PC-3 (cell line): ENCODE data around the gene FGR. TPM values are rescaled to one million over a fixed set of nuclear protein-coding genes. Genes with fewer than 3 reads are reported as not detected.

Experiments used
- ATAC-seq: fragments of 200-7000 bp; cut with Tn5 transposase; 2 replicates; pipeline ENCODE4 v1.9.1; 2020; ENCODE audit warnings: mild to moderate bottlenecking, moderate library complexity
- BruUV-seq: library from RNA; stranded (reverse); fragments of 400-500 nt; replicated peaks from 2 replicates; lab custom pipeline; 2021; lab: Mats Ljungman, UMichigan
- CTCF ChIA-PET: fragments of 300-600 bp; sonication (Branson Sonifier 250); formaldehyde crosslinking; loops from one replicate; lab custom pipeline; 2022; ENCODE audit warnings: antibody characterized with exemption; lab: Charles Lee
- POLR2A ChIA-PET: fragments of 300-600 bp; sonication (Branson Sonifier 250); formaldehyde crosslinking; loops from one replicate; lab custom pipeline; 2022; ENCODE audit warnings: antibody characterized with exemption; ENCODE audit not compliant: unreplicated experiment; lab: Charles Lee
- DNase-seq: peaks from one replicate; pipeline ENCODE4 v3.0.0-alpha.2; 2015
- H2AFZ ChIP-seq: fragments of 300-600 bp; sonication (generic); 2 replicates; pipeline ENCODE4 v1.6.0; 2016; ENCODE audit warnings: antibody characterized with exemption, low read length
- H3F3A ChIP-seq: fragments of 300-600 bp; sonication (generic); one replicate; pipeline ENCODE4 v1.6.0; 2017; ENCODE audit warnings: antibody characterized with exemption, low read length, control low read depth, mild to moderate bottlenecking; ENCODE audit not compliant: unreplicated experiment
- H3K27ac ChIP-seq: fragments of 300-600 bp; sonication (generic); 2 replicates; pipeline ENCODE4 v1.5.1; 2016; ENCODE audit warnings: mild to moderate bottlenecking, low read length
- H3K27me3 ChIP-seq: fragments of 300-600 bp; sonication (generic); 2 replicates; pipeline ENCODE4 v1.6.1; 2016; ENCODE audit warnings: low read length, mixed read lengths
- H3K36me3 ChIP-seq: fragments of 300-600 bp; sonication (generic); 2 replicates; pipeline ENCODE4 v1.6.1; 2016; ENCODE audit warnings: low read depth, mixed run types, low read length, mixed read lengths
- H3K4me1 ChIP-seq: fragments of 300-600 bp; sonication (generic); 2 replicates; pipeline ENCODE4 v1.5.1; 2016; ENCODE audit warnings: low read length; ENCODE audit not compliant: insufficient read depth
- H3K4me2 ChIP-seq: fragments of 300-600 bp; sonication (generic); 2 replicates; pipeline ENCODE4 v1.6.0; 2016; ENCODE audit warnings: low read length
- H3K4me3 ChIP-seq: fragments of 300-600 bp; sonication (generic); 2 replicates; pipeline ENCODE4 v1.5.1; 2016; ENCODE audit warnings: mild to moderate bottlenecking, low read length, mixed read lengths
- H3K79me2 ChIP-seq: fragments of 300-600 bp; sonication (generic); 2 replicates; pipeline ENCODE4 v1.6.1; 2017; ENCODE audit warnings: low read length, mixed read lengths
- H3K9ac ChIP-seq: fragments of 300-600 bp; sonication (generic); 2 replicates; pipeline ENCODE4 v1.6.0; 2016; ENCODE audit warnings: mild to moderate bottlenecking, low read length
- H3K9me2 ChIP-seq: fragments of 300-600 bp; sonication (generic); replicated peaks from 2 replicates; pipeline ENCODE4 v1.6.1; 2016; ENCODE audit warnings: mixed run types, low read length, mixed read lengths
- H3K9me3 ChIP-seq: fragments of 300-600 bp; sonication (generic); 2 replicates; pipeline ENCODE4 v1.6.1; 2016; ENCODE audit warnings: low read length, mixed read lengths
- H4K20me1 ChIP-seq: fragments of 300-600 bp; sonication (generic); 2 replicates; pipeline ENCODE4 v1.6.1; 2016; ENCODE audit warnings: low read length, mixed read lengths
- EZH2 ChIP-seq: fragments of 300-600 bp; sonication (generic); IDR thresholded peaks from one replicate; pipeline ENCODE4 v1.6.1; 2017; ENCODE audit warnings: antibody characterized with exemption, mild to moderate bottlenecking, low read length; ENCODE audit not compliant: unreplicated experiment
- EZH2phosphoT487 ChIP-seq: fragments of 300-600 bp; sonication (generic); IDR thresholded peaks from 2 replicates; pipeline ENCODE4 v1.6.1; 2018; ENCODE audit warnings: mild to moderate bottlenecking, antibody characterized with exemption, low read length, borderline replicate concordance
- intact Hi-C: fragments of 100-400 bp; cut with micrococcal nuclease; formaldehyde crosslinking; loops from 2 replicates; pipeline ENCODE4 v1.9.0; 2023
- total RNA-seq: library from RNA; depleted of rRNA; stranded (reverse); fragments of >200 nt; gene quantifications from 2 replicates; pipeline ENCODE4 v1.2.3, GENCODE V29; 2014
- TF ChIP-seq, protein P1 (sequence below): fragments of 300-600 bp; sonication (generic); conservative IDR thresholded peaks from 2 replicates; pipeline ENCODE4 v1.5.1; 2017; ENCODE audit warnings: antibody characterized with exemption, low read depth, mild to moderate bottlenecking, low read length

Gene FGR
- total RNA-seq, 1 experiment from 2014 or later, result not detected

DNA sequence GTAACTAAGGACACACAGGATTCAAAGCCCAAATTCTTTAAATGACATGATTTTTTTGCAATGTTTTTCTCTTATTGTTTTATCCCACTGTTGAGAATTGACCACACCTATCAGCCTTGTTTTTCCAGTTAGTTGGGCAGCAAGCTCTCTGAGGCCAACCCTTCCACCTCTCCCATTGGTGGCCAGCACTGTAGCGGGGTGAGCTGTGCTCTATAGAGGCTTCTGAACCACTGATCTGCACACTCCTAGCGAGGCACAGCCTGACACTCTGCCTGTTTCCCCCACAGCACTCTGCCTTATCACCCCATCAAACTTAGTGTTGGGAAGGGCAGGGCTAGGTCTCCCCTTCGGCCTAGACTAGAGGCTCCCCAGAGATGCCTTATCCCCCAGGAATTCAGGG lies 50.5 kb downstream of the FGR start:
- POLR2A ChIA-PET, result no interaction called here
- no peaks in the 10 kb centered on the region for H3F3A ChIP-seq
- no peaks in the 10 kb centered on the region for H3K9me2 ChIP-seq
- DNase-seq, result no peak
- no TSS peak for BruUV-seq
- no peak overlapping the region for H3K9ac ChIP-seq
- CTCF ChIA-PET, result interaction anchor here (1.0 kb wide), 1 partner anchor 27 kb away, joined by 3 read pairs; no protein-coding TSS in a partner anchor
- peaks cover 81% of the 10 kb centered on the region for H3K79me2 ChIP-seq
- peak; percentile 27; the same call in 1 of the 2 replicates for ATAC-seq
- H2AFZ ChIP-seq, result no peak overlapping the region
- no peak overlapping the region for H3K4me2 ChIP-seq
- H3K27ac ChIP-seq, result no peak overlapping the region
- TF ChIP-seq, protein P1, sequence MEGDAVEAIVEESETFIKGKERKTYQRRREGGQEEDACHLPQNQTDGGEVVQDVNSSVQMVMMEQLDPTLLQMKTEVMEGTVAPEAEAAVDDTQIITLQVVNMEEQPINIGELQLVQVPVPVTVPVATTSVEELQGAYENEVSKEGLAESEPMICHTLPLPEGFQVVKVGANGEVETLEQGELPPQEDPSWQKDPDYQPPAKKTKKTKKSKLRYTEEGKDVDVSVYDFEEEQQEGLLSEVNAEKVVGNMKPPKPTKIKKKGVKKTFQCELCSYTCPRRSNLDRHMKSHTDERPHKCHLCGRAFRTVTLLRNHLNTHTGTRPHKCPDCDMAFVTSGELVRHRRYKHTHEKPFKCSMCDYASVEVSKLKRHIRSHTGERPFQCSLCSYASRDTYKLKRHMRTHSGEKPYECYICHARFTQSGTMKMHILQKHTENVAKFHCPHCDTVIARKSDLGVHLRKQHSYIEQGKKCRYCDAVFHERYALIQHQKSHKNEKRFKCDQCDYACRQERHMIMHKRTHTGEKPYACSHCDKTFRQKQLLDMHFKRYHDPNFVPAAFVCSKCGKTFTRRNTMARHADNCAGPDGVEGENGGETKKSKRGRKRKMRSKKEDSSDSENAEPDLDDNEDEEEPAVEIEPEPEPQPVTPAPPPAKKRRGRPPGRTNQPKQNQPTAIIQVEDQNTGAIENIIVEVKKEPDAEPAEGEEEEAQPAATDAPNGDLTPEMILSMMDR, result no peak
- TF ChIP-seq EZH2 (no peak), EZH2phosphoT487 (no peak)
- peaks cover 11% of the 10 kb centered on the region for H3K4me1 ChIP-seq
- intact Hi-C loops, result no loop called here
- peaks cover 5% of the 10 kb centered on the region; the same call in 1 of the 2 replicates for H3K36me3 ChIP-seq
- 0 out of 2 replicates have a peak, but pooled peaks cover 5% of the 10 kb centered on the region for H4K20me1 ChIP-seq
- no peaks in the 10 kb centered on the region for H3K9me3 ChIP-seq
- H3K4me3 ChIP-seq, result no peak overlapping the region
- H3K27me3 ChIP-seq, result no peaks in the 10 kb centered on the region

DNA sequence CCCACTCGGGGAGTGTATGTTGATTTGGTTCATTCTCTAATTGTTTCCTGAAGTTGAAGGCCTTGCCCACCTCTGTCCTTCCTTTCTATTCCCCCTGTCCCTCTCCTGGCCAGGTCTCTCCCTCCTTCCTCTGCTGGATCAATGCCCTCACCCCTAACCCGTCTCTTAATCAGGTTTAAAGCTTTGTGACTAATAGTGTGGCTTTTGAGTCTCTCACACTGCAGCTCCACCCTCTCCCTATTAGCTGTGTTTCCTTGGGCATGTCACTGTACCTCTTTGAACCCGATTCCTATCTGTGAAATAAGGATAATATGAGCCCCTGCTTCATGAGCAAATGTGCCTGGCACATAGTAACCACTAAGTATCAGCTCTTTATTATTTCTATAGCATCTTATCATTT lies 51.5 kb downstream of the FGR start:
- Histone ChIP-seq H2AFZ (no peak overlapping the region), H3K36me3 (peaks cover 2% of the 10 kb centered on the region; the same call in 1 of the 2 replicates), H3K4me3 (no peak overlapping the region), H3K79me2 (peaks cover 77% of the 10 kb centered on the region), H3K27ac (no peak overlapping the region), H3K9ac (no peak overlapping the region), H4K20me1 (0 out of 2 replicates have a peak, but pooled peaks cover 5% of the 10 kb centered on the region), H3F3A (no peaks in the 10 kb centered on the region), H3K9me3 (no peaks in the 10 kb centered on the region), H3K4me1 (peaks cover 11% of the 10 kb centered on the region), H3K27me3 (no peaks in the 10 kb centered on the region), H3K4me2 (no peak overlapping the region), H3K9me2 (no peaks in the 10 kb centered on the region)
- DNase-seq, result no peak
- no TSS peak for BruUV-seq
- CTCF ChIA-PET, result no interaction called here
- no peak for TF ChIP-seq EZH2phosphoT487
- TF ChIP-seq, protein P1, result no peak
- no peak for TF ChIP-seq EZH2
- ATAC-seq, result peak; percentile 54; the same call in 1 of the 2 replicates
- intact Hi-C loops, result no loop called here
- POLR2A ChIA-PET, result interaction anchor here (0.6 kb wide), 1 partner anchor 26 kb away, joined by 3 read pairs; no protein-coding TSS in a partner anchor

DNA sequence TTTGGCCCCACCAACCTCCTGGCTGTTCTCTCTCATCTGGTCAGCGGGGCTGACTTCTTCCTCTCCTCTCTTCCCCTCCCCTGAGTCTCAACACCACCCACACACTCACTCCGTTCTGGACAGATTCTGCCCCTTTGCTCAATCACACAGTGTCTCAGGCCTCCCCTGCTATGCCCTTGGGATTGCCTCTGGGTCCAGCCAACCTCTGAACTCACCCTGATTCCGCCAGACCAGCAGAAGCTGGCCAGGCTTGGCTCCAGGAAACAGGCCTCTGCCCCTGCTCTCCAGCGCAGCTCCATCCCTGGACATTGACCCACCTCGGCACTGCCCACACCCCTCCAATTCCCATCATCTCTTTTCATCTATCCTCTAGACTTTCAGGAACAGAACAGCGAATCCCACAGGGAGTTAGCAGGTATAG lies 53.2 kb downstream of the FGR start:
- Histone ChIP-seq H3K4me3 (no peak overlapping the region), H3K9me2 (no peaks in the 10 kb centered on the region), H4K20me1 (0 out of 2 replicates have a peak, but pooled peaks cover 5% of the 10 kb centered on the region), H3K9ac (no peak overlapping the region), H3K79me2 (peaks cover 64% of the 10 kb centered on the region), H3K9me3 (no peaks in the 10 kb centered on the region), H2AFZ (no peak overlapping the region), H3K27ac (no peak overlapping the region), H3K27me3 (no peaks in the 10 kb centered on the region), H3K36me3 (peaks cover 2% of the 10 kb centered on the region; the same call in 1 of the 2 replicates), H3K4me1 (peaks cover 14% of the 10 kb centered on the region), H3K4me2 (no peak overlapping the region), H3F3A (no peaks in the 10 kb centered on the region)
- DNase-seq (no peak), ATAC-seq (no peak)
- BruUV-seq, result no TSS peak
- TF ChIP-seq EZH2 (no peak), EZH2phosphoT487 (no peak)
- TF ChIP-seq, protein P1, result no peak
- CTCF ChIA-PET, result no interaction called here
- intact Hi-C loops, result no loop called here
- POLR2A ChIA-PET, result no interaction called here
